Trophoblast cell (in vitro differentiated cells and primary cell): ENCODE measurements around the gene TRPV6.

Experiments used
- DNase-seq, 2 donors: peaks; one replicate each; pipeline ENCODE4 v3.0.0-alpha.2; 2016
- H2AFZ ChIP-seq: 2 replicates; pipeline ENCODE4 v1.6.1; 2013; ENCODE audit warnings: low read length, moderate library complexity, mild to moderate bottlenecking; ENCODE audit not compliant: insufficient read depth, poor library complexity
- H2AK5ac ChIP-seq: 2 replicates; pipeline ENCODE4 v1.6.1; 2013; ENCODE audit warnings: mild to moderate bottlenecking, low read length
- H2BK120ac ChIP-seq: 2 replicates; pipeline ENCODE4 v1.6.1; 2013; ENCODE audit warnings: low read length, mild to moderate bottlenecking, moderate library complexity; ENCODE audit not compliant: insufficient read depth, poor library complexity
- H2BK12ac ChIP-seq: 2 replicates; pipeline ENCODE4 v1.6.1; 2013; ENCODE audit warnings: mild to moderate bottlenecking, low read length, moderate library complexity
- H2BK5ac ChIP-seq: 2 replicates; pipeline ENCODE4 v1.6.1; 2013; ENCODE audit warnings: low read length, low read depth, moderate library complexity, mild to moderate bottlenecking; ENCODE audit not compliant: poor library complexity
- H3K14ac ChIP-seq: 2 replicates; pipeline ENCODE4 v1.6.1; 2013; ENCODE audit warnings: mild to moderate bottlenecking, low read length
- H3K18ac ChIP-seq: 2 replicates; pipeline ENCODE4 v1.6.1; 2013; ENCODE audit warnings: mild to moderate bottlenecking, low read length
- H3K23ac ChIP-seq: 2 replicates; pipeline ENCODE4 v1.6.1; 2013; ENCODE audit warnings: low read length
- H3K27ac ChIP-seq: 2 replicates; pipeline ENCODE4 v1.5.1; 2013; ENCODE audit warnings: low read depth, mild to moderate bottlenecking, inconsistent platforms, low read length, moderate library complexity
- H3K27me3 ChIP-seq: 2 replicates; pipeline ENCODE4 v1.6.1; 2013; ENCODE audit warnings: inconsistent platforms, mild to moderate bottlenecking, low read length, moderate library complexity; ENCODE audit not compliant: insufficient read depth
- H3K36me3 ChIP-seq, 2 experiments: 1 replicate in 1 of 2; 2 replicates in 1 of 2; pipeline ENCODE4 v1.6.1; 2013; ENCODE audit warnings: low read length in 2 of 2, mild to moderate bottlenecking in 2 of 2, moderate library complexity in 1 of 2; ENCODE audit not compliant: insufficient read depth in 2 of 2, control insufficient read depth in 1 of 2
- H3K4ac ChIP-seq: 2 replicates; pipeline ENCODE4 v1.6.1; 2013; ENCODE audit warnings: low read depth, mild to moderate bottlenecking, low read length, moderate library complexity
- H3K4me1 ChIP-seq, 2 experiments: 1 replicate in 1 of 2; 2 replicates in 1 of 2; pipeline ENCODE4 v1.6.1; 2013; ENCODE audit warnings: low read length in 2 of 2, mild to moderate bottlenecking in 2 of 2, moderate library complexity in 1 of 2; ENCODE audit not compliant: insufficient read depth in 2 of 2, control insufficient read depth in 1 of 2
- H3K4me2 ChIP-seq: 2 replicates; pipeline ENCODE4 v1.6.1; 2013; ENCODE audit warnings: inconsistent platforms, mild to moderate bottlenecking, low read length, moderate library complexity
- H3K4me3 ChIP-seq: 2 replicates; pipeline ENCODE4 v1.5.1; 2013; ENCODE audit warnings: mild to moderate bottlenecking, low read depth, low read length, inconsistent platforms
- H3K79me1 ChIP-seq: one replicate; pipeline ENCODE4 v1.6.1; 2013; ENCODE audit warnings: low read length
- H3K79me2 ChIP-seq: 2 replicates; pipeline ENCODE4 v1.6.1; 2013; ENCODE audit warnings: low read length, mild to moderate bottlenecking; ENCODE audit not compliant: control insufficient read depth, insufficient read depth, poor library complexity
- H3K9ac ChIP-seq: 2 replicates; pipeline ENCODE4 v1.6.1; 2013; ENCODE audit warnings: mild to moderate bottlenecking, low read length
- H3K9me3 ChIP-seq: 2 replicates; pipeline ENCODE4 v1.6.1; 2013; ENCODE audit warnings: low read depth, mild to moderate bottlenecking, control low read depth, inconsistent platforms, low read length; ENCODE audit not compliant: insufficient read depth
- H4K12ac ChIP-seq: 2 replicates; pipeline ENCODE4 v1.6.1; 2013; ENCODE audit warnings: low read depth, mild to moderate bottlenecking, low read length, moderate library complexity
- H4K8ac ChIP-seq: 2 replicates; pipeline ENCODE4 v1.6.1; 2013; ENCODE audit warnings: low read depth, mild to moderate bottlenecking, low read length, moderate library complexity
- H4K91ac ChIP-seq: one replicate; pipeline ENCODE4 v1.6.1; 2013; ENCODE audit warnings: low read depth, mild to moderate bottlenecking, low read length, moderate library complexity
- WGBS: extraction: QIAGEN DNeasy Blood & Tissue Kit; methylation state at CpG from one replicate; pipeline ENCODE4 v1.1.7; 2013; ENCODE audit warnings: missing lambda C conversion rate; ENCODE audit not compliant: insufficient read length, insufficient coverage; ENCODE audit errors: extremely low coverage; 5-methylcytosine and 5-hydroxymethylcytosine counted together

Gene TRPV6

DNA sequence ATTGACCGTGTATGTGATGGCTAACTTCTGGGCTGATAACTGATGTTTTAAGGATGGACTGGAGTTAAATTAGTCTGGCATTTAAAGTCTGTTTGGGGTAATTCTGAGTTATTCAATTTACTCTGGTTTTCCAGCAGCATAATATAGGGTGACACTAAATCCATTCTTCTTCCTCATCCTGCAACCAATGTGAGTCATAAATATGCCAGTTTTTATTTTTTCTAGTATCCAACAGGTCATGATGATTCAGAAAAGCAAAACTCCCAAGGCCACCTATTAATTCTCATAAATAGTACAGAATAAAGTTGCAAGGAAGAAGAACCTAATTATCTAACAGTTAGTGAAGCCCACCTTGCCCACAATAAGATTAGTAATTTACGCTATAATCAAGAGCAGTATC is 38.2 kb downstream of the TRPV6 start:
- Histone ChIP-seq H3K36me3 (no peaks in the 10 kb centered on the region), H2AFZ (no peak overlapping the region), H3K27me3 (no peaks in the 10 kb centered on the region), H3K4ac (no peak overlapping the region), H2BK5ac (no peak overlapping the region), H3K27ac (no peak overlapping the region), H4K91ac (no peak overlapping the region), H3K79me2 (no peaks in the 10 kb centered on the region), H2BK120ac (no peak overlapping the region), H3K9me3 (no peaks in the 10 kb centered on the region), H4K8ac (no peak overlapping the region), H2BK12ac (no peak overlapping the region), H4K12ac (no peak overlapping the region), H3K9ac (no peak overlapping the region), H3K4me2 (no peak overlapping the region), H3K23ac (no peak overlapping the region), H3K18ac (no peak overlapping the region), H2AK5ac (no peak overlapping the region), H3K4me3 (no peak overlapping the region), H3K4me1 (no peaks in the 10 kb centered on the region), H3K14ac (no peak overlapping the region), H3K79me1 (no peaks in the 10 kb centered on the region)
- no peak for DNase-seq
- WGBS = no CpG with 5 or more reads among the region's 2 CpGs

DNA sequence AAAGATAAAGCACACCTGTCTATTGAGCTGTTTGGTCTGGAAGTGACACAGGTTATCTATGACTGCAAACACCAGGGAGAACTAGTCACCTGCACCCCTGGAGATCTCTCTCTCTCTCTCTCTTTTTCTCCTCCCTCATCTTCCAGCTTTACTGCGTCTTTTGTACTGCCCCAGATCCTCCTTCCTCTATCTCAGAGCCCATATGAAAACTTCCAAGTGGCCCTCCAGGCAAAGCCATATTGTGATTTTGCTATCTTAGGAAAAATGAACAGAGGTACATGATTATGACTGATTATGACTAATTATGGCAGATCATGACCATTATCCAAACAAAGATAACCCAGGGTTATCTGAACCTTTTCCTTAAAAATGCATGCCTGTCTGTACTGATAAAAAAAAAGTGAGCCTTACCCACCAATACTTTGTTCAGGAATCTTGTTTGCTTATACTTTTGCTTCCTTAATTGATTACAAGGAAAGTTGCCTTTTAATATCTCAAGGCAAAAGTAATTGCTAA is 43.2 kb downstream of the TRPV6 start:
- Histone ChIP-seq H2BK12ac (no peak overlapping the region), H3K27ac (no peak overlapping the region), H4K91ac (no peak overlapping the region), H2AFZ (no peak overlapping the region), H3K4me1 (no peaks in the 10 kb centered on the region), H2BK120ac (no peak overlapping the region), H3K9ac (no peak overlapping the region), H3K4me3 (no peak overlapping the region), H3K9me3 (no peaks in the 10 kb centered on the region), H3K14ac (no peak overlapping the region), H3K27me3 (no peaks in the 10 kb centered on the region), H2AK5ac (no peak overlapping the region), H3K18ac (no peak overlapping the region), H3K79me1 (no peaks in the 10 kb centered on the region), H2BK5ac (no peak overlapping the region), H3K4ac (no peak overlapping the region), H4K12ac (no peak overlapping the region), H3K79me2 (no peaks in the 10 kb centered on the region), H4K8ac (no peak overlapping the region), H3K36me3 (no peaks in the 10 kb centered on the region), H3K23ac (no peak overlapping the region), H3K4me2 (no peak overlapping the region)
- no peak for DNase-seq
- WGBS = no CpG with 5 or more reads among the region's 1 CpG

DNA sequence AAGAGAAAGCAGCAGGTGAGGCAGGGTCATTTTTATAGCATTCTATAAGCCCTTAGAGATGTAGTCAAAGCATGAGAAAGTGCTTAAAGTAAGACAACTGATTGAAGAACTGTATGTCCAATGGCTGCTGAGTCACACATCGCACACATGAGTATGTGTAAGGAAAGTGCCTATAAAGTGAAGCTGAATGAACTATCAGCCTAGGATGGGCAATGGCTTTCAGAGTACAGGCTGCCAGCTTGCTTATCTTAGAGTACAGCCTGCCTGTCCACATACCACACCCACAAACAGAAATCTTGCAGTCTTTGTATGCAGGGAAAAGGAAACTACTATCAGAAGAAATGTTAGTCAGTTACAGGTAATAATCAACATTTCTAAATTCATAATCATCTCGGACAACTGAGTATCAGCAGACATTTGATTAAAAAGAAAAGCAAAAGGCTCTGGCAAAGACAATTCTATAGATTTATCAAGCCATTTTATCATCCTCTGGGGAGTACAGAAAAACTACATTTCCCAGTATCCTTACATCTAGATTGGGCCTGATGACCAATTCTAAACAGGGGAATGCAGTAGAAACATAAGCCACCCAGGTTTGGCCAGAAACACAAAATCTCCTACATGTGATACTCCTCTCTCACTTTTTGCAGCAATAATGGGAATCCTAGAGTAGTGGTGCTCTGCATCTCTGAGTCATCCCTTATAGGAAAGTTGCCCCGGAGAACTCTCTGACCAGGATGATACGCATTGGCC is 46.9 kb downstream of the TRPV6 start:
- Histone ChIP-seq H3K27me3 (no peaks in the 10 kb centered on the region), H2BK12ac (no peak overlapping the region), H3K36me3 (no peaks in the 10 kb centered on the region), H2BK120ac (no peak overlapping the region), H3K14ac (no peak overlapping the region), H3K4me3 (no peak overlapping the region), H4K91ac (no peak overlapping the region), H3K9ac (no peak overlapping the region), H4K12ac (no peak overlapping the region), H4K8ac (no peak overlapping the region), H3K4me1 (no peaks in the 10 kb centered on the region), H2BK5ac (no peak overlapping the region), H2AK5ac (no peak overlapping the region), H3K79me2 (no peaks in the 10 kb centered on the region), H3K4ac (no peak overlapping the region), H3K4me2 (no peak overlapping the region), H2AFZ (no peak overlapping the region), H3K18ac (no peak overlapping the region), H3K9me3 (no peaks in the 10 kb centered on the region), H3K27ac (no peak overlapping the region), H3K79me1 (no peaks in the 10 kb centered on the region), H3K23ac (no peak overlapping the region)
- no CpG with 5 or more reads among the region's 4 CpGs for WGBS
- DNase-seq = no peak

DNA sequence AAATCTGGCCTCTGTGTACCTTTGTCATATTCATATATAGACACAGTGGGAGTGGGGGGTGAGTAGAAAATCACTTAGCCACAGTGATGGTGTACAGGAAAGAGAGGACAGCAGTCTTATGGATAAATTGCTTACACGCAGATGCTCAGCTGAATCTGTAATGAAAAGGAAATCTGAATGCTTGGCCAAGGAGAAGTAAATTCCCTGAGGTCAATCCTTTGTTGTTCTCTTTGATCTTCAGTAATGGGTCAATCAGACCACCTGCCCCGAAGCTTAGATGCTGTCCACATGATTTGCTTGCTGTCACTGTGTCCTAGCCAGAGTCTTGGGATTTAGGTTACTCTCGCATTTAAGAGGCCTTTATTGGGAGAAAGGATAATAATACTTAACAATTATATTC is 49.1 kb downstream of the TRPV6 start:
- H4K12ac ChIP-seq = no peak overlapping the region
- H3K4me2 ChIP-seq = no peak overlapping the region
- no peaks in the 10 kb centered on the region for H3K36me3 ChIP-seq
- no peaks in the 10 kb centered on the region for H3K27me3 ChIP-seq
- no peaks in the 10 kb centered on the region for H3K79me2 ChIP-seq
- no peak overlapping the region for H4K8ac ChIP-seq
- no peaks in the 10 kb centered on the region for H3K4me1 ChIP-seq
- H3K27ac ChIP-seq = no peak overlapping the region
- no peak for DNase-seq
- no peaks in the 10 kb centered on the region for H3K79me1 ChIP-seq
- no peak overlapping the region for H2BK5ac ChIP-seq
- H3K14ac ChIP-seq = no peak overlapping the region
- no peak overlapping the region for H2AK5ac ChIP-seq
- no peaks in the 10 kb centered on the region for H3K9me3 ChIP-seq
- no peak overlapping the region for H3K9ac ChIP-seq
- H3K4me3 ChIP-seq = no peak overlapping the region
- H3K4ac ChIP-seq = no peak overlapping the region
- no peak overlapping the region for H3K18ac ChIP-seq
- no peak overlapping the region for H2BK12ac ChIP-seq
- no peak overlapping the region for H2AFZ ChIP-seq
- H4K91ac ChIP-seq = no peak overlapping the region
- no peak overlapping the region for H3K23ac ChIP-seq
- no CpG with 5 or more reads among the region's 3 CpGs for WGBS
- H2BK120ac ChIP-seq = no peak overlapping the region
